Panc1 (cell line): ENCODE data around the gene MOV10L1.

Source experiments
- POLR2AphosphoS5 ChIP-seq: IDR thresholded peaks from 2 replicates; pipeline ENCODE4 v1.6.1; 2012; ENCODE audit warnings: mild to moderate bottlenecking, low read depth, low read length, moderate library complexity
- SIN3A ChIP-seq: IDR thresholded peaks from 2 replicates; pipeline ENCODE4 v1.6.1; 2012; ENCODE audit warnings: low read depth, mild to moderate bottlenecking, low read length, moderate library complexity, borderline replicate concordance; ENCODE audit not compliant: insufficient read depth
- TCF7L2 ChIP-seq: IDR thresholded peaks from 2 replicates; pipeline ENCODE4 v1.6.1; 2011; ENCODE audit warnings: mild to moderate bottlenecking, low read depth, low read length, inconsistent platforms
- TF ChIP-seq, protein P1 (sequence below): fragments of 450-650 bp; IDR thresholded peaks from 2 replicates; pipeline ENCODE4 v1.5.1; 2017; ENCODE audit warnings: mild to moderate bottlenecking
- TF ChIP-seq, protein P2 (sequence below), 2 experiments: IDR thresholded peaks; 2 replicates each; pipeline ENCODE4 v1.6.1; 2011 to 2012; ENCODE audit warnings: low read depth in 2 of 2, control low read depth in 1 of 2, low read length in 1 of 2, mild to moderate bottlenecking in 1 of 2, moderate library complexity in 1 of 2; ENCODE audit not compliant: insufficient read depth in 1 of 2

GRCh38 chr22:50183141-50183971, 93.5 kb downstream of the MOV10L1 start:
- TF ChIP-seq, protein P1, sequence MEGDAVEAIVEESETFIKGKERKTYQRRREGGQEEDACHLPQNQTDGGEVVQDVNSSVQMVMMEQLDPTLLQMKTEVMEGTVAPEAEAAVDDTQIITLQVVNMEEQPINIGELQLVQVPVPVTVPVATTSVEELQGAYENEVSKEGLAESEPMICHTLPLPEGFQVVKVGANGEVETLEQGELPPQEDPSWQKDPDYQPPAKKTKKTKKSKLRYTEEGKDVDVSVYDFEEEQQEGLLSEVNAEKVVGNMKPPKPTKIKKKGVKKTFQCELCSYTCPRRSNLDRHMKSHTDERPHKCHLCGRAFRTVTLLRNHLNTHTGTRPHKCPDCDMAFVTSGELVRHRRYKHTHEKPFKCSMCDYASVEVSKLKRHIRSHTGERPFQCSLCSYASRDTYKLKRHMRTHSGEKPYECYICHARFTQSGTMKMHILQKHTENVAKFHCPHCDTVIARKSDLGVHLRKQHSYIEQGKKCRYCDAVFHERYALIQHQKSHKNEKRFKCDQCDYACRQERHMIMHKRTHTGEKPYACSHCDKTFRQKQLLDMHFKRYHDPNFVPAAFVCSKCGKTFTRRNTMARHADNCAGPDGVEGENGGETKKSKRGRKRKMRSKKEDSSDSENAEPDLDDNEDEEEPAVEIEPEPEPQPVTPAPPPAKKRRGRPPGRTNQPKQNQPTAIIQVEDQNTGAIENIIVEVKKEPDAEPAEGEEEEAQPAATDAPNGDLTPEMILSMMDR = no peak
- TF ChIP-seq SIN3A = no peak
- TF ChIP-seq POLR2AphosphoS5 = no peak
- no peak for TF ChIP-seq TCF7L2
- TF ChIP-seq, protein P2, sequence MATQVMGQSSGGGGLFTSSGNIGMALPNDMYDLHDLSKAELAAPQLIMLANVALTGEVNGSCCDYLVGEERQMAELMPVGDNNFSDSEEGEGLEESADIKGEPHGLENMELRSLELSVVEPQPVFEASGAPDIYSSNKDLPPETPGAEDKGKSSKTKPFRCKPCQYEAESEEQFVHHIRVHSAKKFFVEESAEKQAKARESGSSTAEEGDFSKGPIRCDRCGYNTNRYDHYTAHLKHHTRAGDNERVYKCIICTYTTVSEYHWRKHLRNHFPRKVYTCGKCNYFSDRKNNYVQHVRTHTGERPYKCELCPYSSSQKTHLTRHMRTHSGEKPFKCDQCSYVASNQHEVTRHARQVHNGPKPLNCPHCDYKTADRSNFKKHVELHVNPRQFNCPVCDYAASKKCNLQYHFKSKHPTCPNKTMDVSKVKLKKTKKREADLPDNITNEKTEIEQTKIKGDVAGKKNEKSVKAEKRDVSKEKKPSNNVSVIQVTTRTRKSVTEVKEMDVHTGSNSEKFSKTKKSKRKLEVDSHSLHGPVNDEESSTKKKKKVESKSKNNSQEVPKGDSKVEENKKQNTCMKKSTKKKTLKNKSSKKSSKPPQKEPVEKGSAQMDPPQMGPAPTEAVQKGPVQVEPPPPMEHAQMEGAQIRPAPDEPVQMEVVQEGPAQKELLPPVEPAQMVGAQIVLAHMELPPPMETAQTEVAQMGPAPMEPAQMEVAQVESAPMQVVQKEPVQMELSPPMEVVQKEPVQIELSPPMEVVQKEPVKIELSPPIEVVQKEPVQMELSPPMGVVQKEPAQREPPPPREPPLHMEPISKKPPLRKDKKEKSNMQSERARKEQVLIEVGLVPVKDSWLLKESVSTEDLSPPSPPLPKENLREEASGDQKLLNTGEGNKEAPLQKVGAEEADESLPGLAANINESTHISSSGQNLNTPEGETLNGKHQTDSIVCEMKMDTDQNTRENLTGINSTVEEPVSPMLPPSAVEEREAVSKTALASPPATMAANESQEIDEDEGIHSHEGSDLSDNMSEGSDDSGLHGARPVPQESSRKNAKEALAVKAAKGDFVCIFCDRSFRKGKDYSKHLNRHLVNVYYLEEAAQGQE (IDR thresholded peaks at IDR 0.05; ENCODE audit: insufficient read depth in 1 of 2, low read depth in 2 of 2, low read length in 1 of 2) = no peak
